Hepatic stellate cell (primary cell): ENCODE results near the gene ADSL.
"Not testable (repeated sequence)": the region's sequence is repeated elsewhere in the genome, so short reads cannot be mapped to it uniquely, and the experiment has no call there.

Experiments
- DNase-seq: peaks from one replicate; pipeline ENCODE4 v3.0.0; 2011; ENCODE audit warnings: low spot score

Gene ADSL

GRCh38 chr22:40368836-40369235 lies 22.5 kb downstream of the ADSL start:
- DNase-seq: no peak

GRCh38 chr22:40374567-40374966 lies 28.3 kb downstream of the ADSL start:
- no peak for DNase-seq

- DNase-seq: no peak
Observed at GRCh38 chr22:40376149-40376548, 29.8 kb downstream of the ADSL start.

GRCh38 chr22:40377931-40378330 lies 31.6 kb downstream of the ADSL start:
- DNase-seq: no peak

GRCh38 chr22:40378448-40378847 lies 32.1 kb downstream of the ADSL start:
- not testable (repeated sequence) for DNase-seq

GRCh38 chr22:40381461-40381860 lies 35.2 kb downstream of the ADSL start:
- no peak for DNase-seq

GRCh38 chr22:40383905-40384304 lies 37.6 kb downstream of the ADSL start:
- DNase-seq: peak; percentile 50

GRCh38 chr22:40385036-40385782 lies 38.9 kb downstream of the ADSL start:
- DNase-seq: no peak

- DNase-seq: no peak
Observed at GRCh38 chr22:40387746-40388145, 41.4 kb downstream of the ADSL start.

- DNase-seq: no peak
Observed at GRCh38 chr22:40388231-40388630, 41.9 kb downstream of the ADSL start.

GRCh38 chr22:40391417-40391816 lies 45.1 kb downstream of the ADSL start:
- no peak for DNase-seq

- DNase-seq: no peak
Observed at GRCh38 chr22:40392618-40393017, 46.3 kb downstream of the ADSL start.

- DNase-seq: no peak
Observed at GRCh38 chr22:40394607-40395006, 48.3 kb downstream of the ADSL start.

GRCh38 chr22:40395607-40396006 lies 49.3 kb downstream of the ADSL start:
- DNase-seq: no peak

GRCh38 chr22:40396882-40397281 lies 50.6 kb downstream of the ADSL start:
- peak; percentile 94 for DNase-seq

GRCh38 chr22:40397396-40397795 lies 51.1 kb downstream of the ADSL start:
- DNase-seq: no peak

- DNase-seq: no peak
Observed at GRCh38 chr22:40399621-40400020, 53.3 kb downstream of the ADSL start.

GRCh38 chr22:40400159-40400558 lies 53.9 kb downstream of the ADSL start:
- DNase-seq: no peak

- DNase-seq: no peak
Observed at GRCh38 chr22:40401532-40401931, 55.2 kb downstream of the ADSL start.

- DNase-seq: no peak
Observed at GRCh38 chr22:40401981-40402406, 55.7 kb downstream of the ADSL start.

GRCh38 chr22:40403141-40403540 lies 56.8 kb downstream of the ADSL start:
- no peak for DNase-seq

GRCh38 chr22:40403651-40404050 lies 57.4 kb downstream of the ADSL start:
- no peak for DNase-seq

- DNase-seq: no peak
Observed at GRCh38 chr22:40404251-40405177, 58.2 kb downstream of the ADSL start.
